Fibroblast of skin of right biceps (primary cell): ENCODE data around the gene CREG1.

Experiments used
- DNase-seq: peaks from one replicate; pipeline ENCODE4 v3.0.0-alpha.2; 2013

CREG1 gene

DNA sequence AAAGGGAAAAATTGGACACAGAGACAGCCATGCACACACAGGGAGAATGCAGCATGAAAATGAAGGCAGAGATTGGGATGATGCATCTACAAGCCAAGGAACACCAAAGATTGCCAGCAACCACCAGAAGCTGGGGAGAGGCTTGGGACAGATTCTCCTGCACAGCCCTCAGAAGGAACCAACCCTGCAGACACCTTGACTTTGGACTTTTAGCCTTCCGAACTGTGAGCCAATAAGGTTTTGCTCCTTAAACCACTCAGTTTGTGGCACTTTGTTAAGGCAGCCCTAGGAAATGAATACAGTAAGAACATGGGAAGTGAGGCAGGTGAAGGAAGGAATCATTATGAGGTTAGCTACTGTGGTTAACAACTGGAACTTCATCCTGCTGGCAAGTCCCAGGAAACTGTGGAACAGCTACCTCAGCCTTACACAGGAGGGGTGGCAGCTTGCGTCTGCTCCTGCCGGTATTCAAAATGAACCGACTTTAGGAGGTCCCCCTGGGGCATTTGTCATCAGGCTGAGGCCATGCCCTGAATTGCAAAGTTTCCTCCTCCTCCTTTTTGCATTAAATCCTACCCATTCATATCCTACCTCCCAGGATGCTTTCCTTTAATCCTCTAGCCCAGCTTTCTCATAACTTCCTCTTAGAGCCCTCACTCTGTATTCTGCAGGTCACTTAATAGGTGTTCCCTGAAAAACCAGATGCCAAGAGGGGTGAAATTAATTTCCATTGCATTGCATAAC is 50.7 kb downstream of the CREG1 start:
- DNase-seq = no peak

DNA sequence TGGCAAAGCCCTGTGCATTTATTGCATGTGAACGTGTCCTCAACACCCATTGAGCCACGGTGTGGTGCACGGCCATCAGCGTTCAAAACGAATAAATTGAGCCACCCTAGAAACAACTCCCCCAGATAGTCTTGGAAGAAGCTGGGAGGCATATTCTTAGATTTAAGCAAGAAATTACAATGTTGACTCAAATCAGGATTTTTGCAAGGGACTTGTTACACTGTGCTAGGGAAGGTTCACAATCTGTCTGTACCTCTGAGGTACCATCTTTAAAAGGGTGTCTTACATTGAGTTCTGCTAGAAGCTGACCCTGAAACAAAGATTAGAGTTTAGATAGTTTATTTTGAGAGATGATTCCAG is 51.4 kb downstream of the CREG1 start:
- no peak for DNase-seq

DNA sequence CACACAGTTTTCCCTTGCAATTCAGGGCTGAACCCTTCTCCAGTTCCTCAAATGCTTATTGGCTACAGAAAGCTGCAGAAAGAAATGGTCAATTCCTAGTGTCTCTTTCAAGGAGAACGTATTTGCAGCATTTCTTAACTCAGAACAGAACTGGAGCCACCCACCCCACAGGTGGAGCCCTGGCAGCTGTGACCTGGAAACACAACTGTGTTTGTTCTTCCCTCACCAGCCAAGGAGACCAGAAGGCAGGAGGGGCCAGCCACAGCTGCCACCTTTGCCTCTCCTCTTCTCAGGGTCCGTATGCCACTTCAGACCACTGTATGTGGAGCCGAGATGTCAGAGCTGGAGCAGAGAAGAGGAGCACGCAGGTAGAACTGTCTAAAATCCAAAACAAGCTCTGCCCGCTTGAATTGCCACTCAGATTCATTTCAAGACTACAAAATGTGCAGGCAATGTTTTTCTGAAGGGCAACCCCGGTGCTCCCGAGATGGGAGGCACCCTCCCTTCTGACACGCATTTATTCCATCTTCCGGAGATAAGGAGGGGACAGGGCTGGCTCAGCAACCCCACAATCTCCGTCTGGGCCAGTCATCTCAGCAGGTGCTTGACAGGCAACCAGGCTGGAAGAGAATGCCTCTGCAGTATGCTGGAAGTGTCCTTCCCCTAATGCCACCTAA is 51.9 kb downstream of the CREG1 start:
- DNase-seq = no peak

DNA sequence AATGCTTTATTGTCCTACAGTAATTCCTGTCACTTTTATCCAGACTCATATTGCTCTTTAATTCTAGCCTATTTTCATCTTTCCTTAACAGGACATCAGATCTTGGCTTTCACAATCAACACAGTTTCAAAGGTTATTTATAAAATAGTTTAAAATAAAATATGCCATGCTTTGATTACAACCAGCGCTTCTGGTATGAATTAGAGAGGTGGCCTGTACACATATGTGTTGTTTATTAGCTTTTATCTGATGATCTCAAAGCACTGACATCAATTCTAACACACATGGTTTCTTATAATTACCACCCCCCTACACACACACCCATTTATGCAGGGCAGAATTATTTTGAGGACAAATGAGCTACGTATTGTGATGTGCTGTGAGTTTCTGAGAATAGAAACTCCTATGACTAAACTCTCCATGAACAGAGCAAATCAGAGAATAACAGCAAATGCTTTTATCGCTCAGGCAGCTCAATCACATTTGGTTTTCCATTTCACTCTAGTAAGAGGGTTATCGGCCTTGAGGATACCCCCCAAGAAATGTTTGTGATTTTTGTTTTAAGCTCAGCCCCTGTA is 53.2 kb downstream of the CREG1 start:
- no peak for DNase-seq

DNA sequence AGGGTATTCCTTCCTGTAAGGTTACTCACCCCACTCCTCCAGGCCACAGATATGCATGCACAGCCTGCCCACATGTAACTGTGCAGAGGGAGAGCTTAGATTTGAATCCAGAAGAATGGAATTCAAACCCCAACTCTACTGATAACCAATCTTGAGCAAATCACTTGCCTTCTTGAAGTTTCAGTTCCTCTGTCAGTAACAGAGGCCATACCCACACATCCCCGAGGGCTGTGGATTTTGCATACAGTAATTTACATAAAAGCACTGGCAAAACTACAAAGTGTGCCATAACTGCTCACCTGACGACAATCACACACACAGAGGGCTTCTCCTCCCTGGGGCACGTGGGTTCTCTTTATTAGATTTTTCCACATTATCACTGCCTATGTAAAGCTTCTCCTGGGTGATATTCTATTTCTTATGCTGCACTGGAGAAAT is 53.9 kb downstream of the CREG1 start:
- DNase-seq = no peak

DNA sequence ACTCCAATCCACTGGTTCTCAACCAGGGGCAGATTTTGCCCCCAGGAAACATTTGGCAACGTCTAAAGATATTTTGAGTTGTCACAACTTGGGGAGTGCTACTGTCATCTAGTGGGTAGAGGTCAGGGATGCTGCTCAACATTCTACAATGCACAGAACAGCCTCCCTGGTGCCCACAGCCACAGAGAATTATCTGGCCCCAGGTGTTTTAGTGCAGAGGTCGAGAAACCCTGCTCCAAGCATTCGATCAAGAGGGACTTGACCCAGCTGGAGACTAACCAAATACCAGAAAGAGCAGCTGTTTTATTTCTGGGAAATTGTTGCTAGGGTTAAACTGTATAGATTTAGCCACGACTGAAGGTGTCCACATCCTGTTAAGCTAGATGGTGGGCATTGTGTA is 54.5 kb downstream of the CREG1 start:
- DNase-seq = no peak

DNA sequence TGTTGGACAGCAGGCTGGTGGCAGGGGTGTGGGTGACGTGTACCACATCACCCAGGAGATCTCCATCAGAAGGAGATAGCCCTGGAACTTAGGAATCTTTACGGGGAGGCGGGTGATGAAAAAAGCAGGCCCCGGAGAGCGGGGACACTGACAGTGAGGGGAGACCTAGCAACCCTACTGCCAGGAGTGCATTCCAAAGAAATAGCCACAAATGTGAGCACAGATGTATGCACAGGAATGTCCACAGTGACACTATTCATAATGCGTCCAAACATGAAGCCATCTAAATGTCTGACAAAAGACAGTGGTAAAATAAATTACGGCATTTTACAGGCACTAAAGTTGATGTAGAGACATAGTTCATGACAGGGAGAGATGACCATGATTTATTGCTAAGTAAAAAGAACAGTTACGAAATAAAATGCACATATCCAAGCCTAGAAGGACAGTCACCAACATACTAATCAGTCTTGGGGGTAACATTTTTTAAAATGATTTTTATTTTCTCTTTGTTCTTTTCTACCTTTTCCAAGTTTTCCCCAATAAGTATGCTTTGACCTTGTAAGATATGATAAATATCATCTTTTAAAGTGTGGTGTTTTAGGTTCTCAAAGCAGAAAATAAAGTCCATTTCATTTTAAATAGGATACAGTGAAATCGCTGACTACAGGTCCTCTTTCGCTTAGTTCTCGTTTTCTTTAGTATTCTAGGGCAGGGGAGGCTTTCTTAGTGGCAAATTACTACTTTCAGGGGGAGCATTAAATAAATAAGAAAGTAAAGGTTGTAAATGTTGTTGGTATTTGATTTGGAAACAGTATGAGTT is 56.6 kb downstream of the CREG1 start:
- no peak for DNase-seq

DNA sequence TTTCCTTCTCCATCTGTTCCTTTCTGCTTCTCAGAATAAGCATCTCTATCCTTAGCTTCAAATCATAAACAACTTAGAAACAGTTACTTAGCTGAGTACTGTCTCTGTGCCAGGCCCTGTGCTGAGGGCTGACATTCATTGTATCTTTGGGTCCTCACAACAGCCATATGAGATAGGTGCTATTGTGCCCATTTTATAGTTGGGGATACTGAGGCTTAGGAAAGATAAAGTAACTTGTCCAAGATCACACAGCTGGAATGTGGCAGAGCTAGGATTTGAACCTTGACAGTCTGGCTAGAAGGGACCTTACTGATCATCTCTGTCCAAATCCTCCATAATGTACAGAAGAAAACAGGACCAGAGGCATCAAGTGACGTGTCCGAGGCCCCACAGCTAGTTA is 60.2 kb downstream of the CREG1 start:
- no peak for DNase-seq

DNA sequence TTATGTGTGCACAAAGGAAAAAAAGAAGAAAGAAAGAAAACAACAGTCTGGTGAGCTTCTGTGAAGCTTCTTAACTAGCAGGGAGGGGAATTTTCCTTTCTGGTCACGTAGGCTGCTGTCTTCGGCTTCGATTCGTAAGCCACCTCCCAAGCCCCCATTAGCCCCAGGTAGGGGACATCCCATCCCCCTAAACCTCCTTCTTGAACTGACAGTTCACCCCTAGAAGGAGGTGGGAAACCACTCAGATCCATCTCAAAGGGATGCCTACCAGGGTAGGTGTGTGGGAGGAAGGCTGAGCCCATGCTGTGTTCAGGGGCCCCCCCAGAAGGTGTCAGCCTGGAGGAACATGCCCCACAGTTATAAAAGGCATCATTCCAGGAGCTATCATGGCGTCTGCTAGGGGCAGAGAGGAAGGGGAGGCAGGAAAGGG is 61.1 kb downstream of the CREG1 start:
- DNase-seq = no peak

DNA sequence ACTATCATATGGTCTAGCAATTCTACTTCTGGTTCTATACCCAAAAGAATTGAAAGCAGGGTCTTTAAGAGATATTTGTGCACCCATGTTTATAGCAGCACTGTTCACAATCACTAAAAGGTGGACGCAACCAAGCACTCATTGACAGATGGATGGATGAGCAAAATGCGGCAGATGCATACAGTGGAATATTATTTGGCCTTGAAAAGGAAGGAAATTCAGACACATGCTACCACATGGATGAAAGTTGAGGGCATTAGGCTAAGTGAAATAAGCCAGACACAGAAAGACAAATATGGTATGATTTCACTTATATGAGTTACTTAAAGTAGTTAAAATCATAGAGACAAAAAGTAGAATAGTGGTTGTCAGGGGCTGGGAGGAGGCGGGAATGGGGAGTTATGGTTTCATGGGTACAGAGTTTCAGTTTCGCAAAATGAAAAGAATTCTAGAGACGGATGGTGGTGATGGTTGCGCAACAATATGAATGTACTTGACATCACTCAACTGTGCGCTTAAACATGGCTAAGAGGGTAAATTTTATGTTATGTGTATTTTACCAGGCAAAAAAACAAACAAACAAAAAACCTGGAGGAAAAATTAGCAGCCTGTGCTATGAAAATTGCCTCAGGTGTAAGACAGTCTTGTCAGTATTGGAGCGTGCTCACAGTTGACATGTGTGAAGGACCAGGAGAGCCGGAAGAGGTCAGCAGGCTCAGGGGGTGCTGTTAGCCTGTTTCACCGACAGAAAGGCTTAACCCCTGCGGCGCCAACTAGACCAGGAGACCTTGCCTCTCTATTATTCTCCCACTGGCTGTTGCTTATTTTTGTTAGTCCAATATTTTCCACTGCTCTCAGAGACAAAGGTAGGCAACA is 61.7 kb downstream of the CREG1 start:
- DNase-seq = no peak
